Right lobe of liver (tissue), 6 donors: Measurements from ENCODE around the gene SPARCL1. TPM values are rescaled to one million over a fixed set of nuclear protein-coding genes. Genes with fewer than 3 reads are reported as not detected.

ENCODE experiments used
- ATAC-seq, 4 donors: fragments of 200-7000 bp; cut with Tn5 transposase; one replicate each; pipeline ENCODE4 v1.9.1; 2020; ENCODE audit warnings: mild to moderate bottlenecking in 4 of 4, moderate library complexity in 4 of 4
- DNase-seq, 3 donors: peaks; one replicate each; pipeline ENCODE4 v3.0.0-alpha.2; 2020
- H3K27ac ChIP-seq, 3 donors: fragments of 200-600 bp; one replicate each; pipeline ENCODE4 v1.8.0; 2022
- H3K27me3 ChIP-seq, 2 donors: fragments of 200-600 bp; one replicate each; pipeline ENCODE4 v1.8.0; 2022
- H3K36me3 ChIP-seq, 4 donors: fragments of 200-600 bp; sonication (generic) in 1 of 4; one replicate each; pipeline versions ENCODE4 v1.5.1 to v1.8.0; 2017 to 2022; ENCODE audit warnings: control low read depth in 1 of 4
- H3K4me1 ChIP-seq, 4 donors: fragments of 200-600 bp; sonication (generic) in 1 of 4; one replicate each; pipeline versions ENCODE4 v1.5.1 to v1.8.0; 2017 to 2022; ENCODE audit warnings: control low read depth in 1 of 4
- H3K4me3 ChIP-seq, 3 donors: fragments of 200-600 bp; one replicate each; pipeline ENCODE4 v1.8.0; 2022
- H3K9me3 ChIP-seq, 4 donors: fragments of 200-600 bp; sonication (generic) in 1 of 4; one replicate each; pipeline versions ENCODE4 v1.5.1 to v1.8.0; 2017 to 2022; ENCODE audit warnings: control low read depth in 1 of 4
- POLR2A ChIP-seq: fragments of 450-650 bp; IDR thresholded peaks from one replicate; pipeline ENCODE4 v1.6.1; 2017; ENCODE audit warnings: antibody characterized with exemption, mild to moderate bottlenecking
- WGBS: methylation state at CpG from one replicate; pipeline ENCODE4 v1.1.6; 2018; ENCODE audit warnings: low coverage, low lambda C conversion rate; ENCODE audit not compliant: insufficient coverage; ENCODE audit errors: missing lambda C conversion rate; 5-methylcytosine and 5-hydroxymethylcytosine counted together
- intact Hi-C, 2 donors: fragments of 100-400 bp; cut with DNase I; formaldehyde crosslinking; loops; one replicate each; pipeline versions ENCODE4 v1.11.2 to v1.14.1; 2022
- total RNA-seq, 6 experiments: library from RNA; depleted of rRNA in 2 of 6; stranded (reverse); fragments of >200 nt in 2 of 6; fragmentation: NEBNext Ultra II Directional in 3 of 6; extraction: Animal tissue kit (Norgen Biotek cat#: 25700) in 3 of 6; gene quantifications; one replicate each; pipeline versions ENCODE4 v1.1.0 to v1.2.4, GENCODE V29; 2016 to 2023
- TF ChIP-seq, protein P1 (sequence below), 4 donors: fragments of 200-600 bp in 3 of 4; fragments of 450-650 bp in 1 of 4; IDR thresholded peaks; one replicate each; pipeline versions ENCODE4 v1.5.1 to v1.8.0; 2016 to 2022; ENCODE audit warnings: antibody characterized with exemption in 4 of 4, mild to moderate bottlenecking in 2 of 4
- donor health status: DM: no; HTN: yes; CAD: no.
- donor health status: DM: no; HTN: no; CAD: no.
- donor health status: DM: no; HTN: no; CAD: no.
- donor health status: DM: no; HTN: yes; CAD: no.
- donor health status: DM: no; HTN: yes; CAD: no.

SPARCL1 gene
- total RNA-seq, 6 experiments from 2014 or later: 5.3 to 14.3 (median 9.1) TPM

GRCh38 chr4:87541956-87542709 is 13.0 kb upstream of the SPARCL1 start:
- 71% methylated on average over 6 of the region's 6 CpGs for WGBS
- Histone ChIP-seq H3K36me3 (no peaks in the 10 kb centered on the region), H3K4me1 (no peaks in the 10 kb centered on the region), H3K27me3 (no peaks in the 10 kb centered on the region), H3K9me3 (no peaks in the 10 kb centered on the region), H3K27ac (no peak overlapping the region), H3K4me3 (no peak overlapping the region)
- no peak for TF ChIP-seq POLR2A
- TF ChIP-seq, protein P1, sequence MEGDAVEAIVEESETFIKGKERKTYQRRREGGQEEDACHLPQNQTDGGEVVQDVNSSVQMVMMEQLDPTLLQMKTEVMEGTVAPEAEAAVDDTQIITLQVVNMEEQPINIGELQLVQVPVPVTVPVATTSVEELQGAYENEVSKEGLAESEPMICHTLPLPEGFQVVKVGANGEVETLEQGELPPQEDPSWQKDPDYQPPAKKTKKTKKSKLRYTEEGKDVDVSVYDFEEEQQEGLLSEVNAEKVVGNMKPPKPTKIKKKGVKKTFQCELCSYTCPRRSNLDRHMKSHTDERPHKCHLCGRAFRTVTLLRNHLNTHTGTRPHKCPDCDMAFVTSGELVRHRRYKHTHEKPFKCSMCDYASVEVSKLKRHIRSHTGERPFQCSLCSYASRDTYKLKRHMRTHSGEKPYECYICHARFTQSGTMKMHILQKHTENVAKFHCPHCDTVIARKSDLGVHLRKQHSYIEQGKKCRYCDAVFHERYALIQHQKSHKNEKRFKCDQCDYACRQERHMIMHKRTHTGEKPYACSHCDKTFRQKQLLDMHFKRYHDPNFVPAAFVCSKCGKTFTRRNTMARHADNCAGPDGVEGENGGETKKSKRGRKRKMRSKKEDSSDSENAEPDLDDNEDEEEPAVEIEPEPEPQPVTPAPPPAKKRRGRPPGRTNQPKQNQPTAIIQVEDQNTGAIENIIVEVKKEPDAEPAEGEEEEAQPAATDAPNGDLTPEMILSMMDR (IDR thresholded peaks at IDR 0.05): no peak
- intact Hi-C loops: no loop called here
- DNase-seq (no peak), ATAC-seq (no peak)

GRCh38 chr4:87541521-87541920 is 12.3 kb upstream of the SPARCL1 start:
- 49% methylated on average over 4 of the region's 4 CpGs for WGBS
- intact Hi-C loops: no loop called here

DNA sequence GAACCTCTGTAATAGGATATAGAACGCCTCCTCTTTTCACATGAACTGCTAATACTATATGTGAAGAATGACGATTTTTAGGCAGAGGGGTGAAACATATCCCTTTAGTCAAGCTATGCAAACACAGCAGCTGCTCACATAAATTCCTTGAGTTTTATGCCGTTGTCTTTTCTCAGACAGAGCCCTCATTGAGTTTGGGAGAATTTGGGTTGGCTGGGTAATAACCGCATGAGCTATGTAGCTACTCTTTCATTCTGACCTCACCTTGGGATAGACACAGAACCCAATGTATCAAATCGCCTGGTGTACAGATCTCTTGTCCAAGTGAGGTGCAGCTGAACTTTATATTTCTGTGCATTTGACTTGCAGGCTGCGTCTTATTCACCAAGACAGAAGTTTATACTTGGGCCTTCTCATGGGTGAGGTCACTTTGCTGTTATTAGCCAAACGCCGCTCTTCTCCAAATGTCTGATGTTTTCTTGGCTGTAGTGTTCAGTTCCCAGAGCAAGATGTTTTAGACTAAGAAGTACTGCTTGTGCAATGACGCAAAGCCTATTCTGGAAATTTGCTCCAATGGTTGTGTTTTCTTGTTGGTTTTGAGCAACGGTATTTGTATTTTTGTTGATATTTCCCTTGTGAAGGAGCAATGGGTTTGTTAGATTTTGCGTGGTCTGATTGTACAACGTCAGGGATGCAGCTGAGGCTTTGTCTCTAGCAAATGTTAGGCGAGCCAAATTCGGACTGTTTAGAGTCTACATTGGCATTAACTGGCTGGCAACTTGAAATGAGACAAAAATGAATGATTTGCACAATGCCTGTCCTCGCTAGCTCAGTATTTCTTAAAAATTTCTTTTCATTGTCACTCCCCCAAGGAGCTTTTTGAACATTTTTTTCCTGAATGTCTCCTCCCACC is 11.2 kb upstream of the SPARCL1 start:
- H3K27ac ChIP-seq: no peak overlapping the region
- DNase-seq (no peak), ATAC-seq (no peak)
- no peaks in the 10 kb centered on the region for H3K27me3 ChIP-seq
- TF ChIP-seq, protein P1 (IDR thresholded peaks at IDR 0.05): no peak
- TF ChIP-seq POLR2A: no peak
- no peaks in the 10 kb centered on the region for H3K9me3 ChIP-seq
- H3K4me3 ChIP-seq: no peak overlapping the region
- no peaks in the 10 kb centered on the region for H3K4me1 ChIP-seq
- WGBS: 83% methylated on average over 14 of the region's 15 CpGs
- H3K36me3 ChIP-seq: no peaks in the 10 kb centered on the region
- intact Hi-C loops: no loop called here

More at GRCh38 chr4:87541521-87541920, 12.3 kb upstream of the SPARCL1 start:
- Histone ChIP-seq H3K27ac (no peak overlapping the region), H3K4me3 (no peak overlapping the region), H3K4me1 (no peaks in the 10 kb centered on the region), H3K27me3 (no peaks in the 10 kb centered on the region), H3K9me3 (no peaks in the 10 kb centered on the region), H3K36me3 (no peaks in the 10 kb centered on the region)
- DNase-seq (no peak), ATAC-seq (no peak)
- TF ChIP-seq, protein P1 (IDR thresholded peaks at IDR 0.05): no peak
- no peak for TF ChIP-seq POLR2A

DNA sequence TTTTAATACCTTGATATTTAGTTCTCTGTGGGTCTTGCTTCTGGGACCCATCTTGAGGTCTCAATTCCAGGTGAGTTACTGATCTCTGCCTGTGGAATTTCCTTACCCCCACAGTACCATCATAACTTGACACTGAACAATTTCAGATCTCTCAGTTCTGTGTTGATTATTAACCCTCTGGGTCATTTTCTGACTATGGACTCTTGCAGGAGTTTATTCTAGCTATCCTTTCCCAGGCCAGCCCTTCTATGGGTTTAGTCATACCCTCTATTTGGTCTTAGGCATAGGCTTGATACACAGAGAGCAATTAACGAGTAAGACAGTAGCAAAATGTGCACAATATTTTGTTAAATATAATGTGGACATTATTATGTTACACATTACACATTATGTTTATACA is 3.7 kb upstream of the SPARCL1 start:
- H3K4me3 ChIP-seq: no peak overlapping the region
- DNase-seq (no peak), ATAC-seq (no peak)
- H3K4me1 ChIP-seq: peaks cover 0 to 3% (median 0%) of the 10 kb centered on the region in 4 donors
- TF ChIP-seq POLR2A: no peak
- TF ChIP-seq, protein P1 (IDR thresholded peaks at IDR 0.05): no peak
- intact Hi-C loops: no loop called here
- H3K27ac ChIP-seq: no peak overlapping the region
- H3K9me3 ChIP-seq: no peaks in the 10 kb centered on the region
- WGBS: 53% methylated on average over 1 of the region's 1 CpG
- no peaks in the 10 kb centered on the region for H3K36me3 ChIP-seq
- H3K27me3 ChIP-seq: no peaks in the 10 kb centered on the region
